Inferior parietal cortex (tissue), 1 donor: ENCODE results near the gene ADD2.

ENCODE experiments used
- DNase-seq: peaks from one replicate; pipeline ENCODE4 v3.0.0-alpha.2; 2016; ENCODE audit errors: extremely low spot score

Gene ADD2

DNA sequence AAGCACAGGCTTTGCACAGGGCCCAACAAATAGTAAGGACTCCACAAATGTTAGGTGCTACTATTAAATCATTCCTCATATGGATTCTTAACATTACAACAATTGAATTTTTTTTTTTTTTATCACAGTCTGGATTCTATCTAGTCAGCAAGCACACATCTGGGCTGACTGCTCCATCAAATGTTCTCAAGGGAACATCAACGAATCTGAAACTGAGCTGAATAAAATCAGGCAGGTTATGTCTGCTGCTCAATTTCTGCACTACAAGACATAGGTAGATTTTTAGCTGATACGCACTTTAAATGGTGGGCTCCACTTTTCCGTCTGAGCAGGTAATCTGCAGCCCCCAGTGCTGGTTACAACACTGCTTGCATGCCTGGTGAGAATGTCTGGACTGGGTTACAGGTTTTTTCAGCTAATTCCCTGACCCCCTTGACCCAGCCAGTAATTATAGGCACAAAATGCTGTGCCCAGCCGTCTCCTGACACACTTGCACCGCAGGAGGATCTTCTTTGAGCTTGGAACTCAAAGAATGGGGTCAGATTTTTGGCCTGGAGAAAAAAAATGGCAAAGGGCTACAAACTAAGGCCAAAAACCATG, 44.6 kb downstream of the ADD2 start:
- DNase-seq: no peak

DNA sequence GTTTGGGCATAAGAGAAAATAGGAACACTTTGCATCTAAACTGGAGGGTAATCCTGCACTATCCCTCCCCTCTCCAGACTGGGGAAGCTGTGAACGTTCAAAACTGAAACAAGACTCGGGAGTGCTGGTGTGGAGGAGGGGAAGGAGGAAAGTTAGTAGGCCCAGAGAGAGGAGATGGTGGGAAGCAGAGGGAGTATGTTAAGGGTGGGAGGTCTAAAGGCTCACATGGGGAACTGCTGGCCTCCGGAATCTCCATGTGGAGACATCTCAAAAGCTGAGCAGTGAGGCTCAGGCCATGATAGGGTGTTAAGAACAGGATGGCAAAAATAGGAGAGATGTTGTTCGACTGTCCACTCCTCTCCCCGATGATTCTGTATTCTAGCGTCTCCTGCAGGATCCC, 47.9 kb downstream of the ADD2 start:
- DNase-seq: no peak

GRCh38 chr2:70719231-70719630, 48.8 kb downstream of the ADD2 start:
- DNase-seq: no peak

- DNase-seq: no peak
Measured at GRCh38 chr2:70718736-70719135, 49.3 kb downstream of the ADD2 start.

- DNase-seq: no peak
Measured at GRCh38 chr2:70718241-70718640, 49.8 kb downstream of the ADD2 start.

DNA sequence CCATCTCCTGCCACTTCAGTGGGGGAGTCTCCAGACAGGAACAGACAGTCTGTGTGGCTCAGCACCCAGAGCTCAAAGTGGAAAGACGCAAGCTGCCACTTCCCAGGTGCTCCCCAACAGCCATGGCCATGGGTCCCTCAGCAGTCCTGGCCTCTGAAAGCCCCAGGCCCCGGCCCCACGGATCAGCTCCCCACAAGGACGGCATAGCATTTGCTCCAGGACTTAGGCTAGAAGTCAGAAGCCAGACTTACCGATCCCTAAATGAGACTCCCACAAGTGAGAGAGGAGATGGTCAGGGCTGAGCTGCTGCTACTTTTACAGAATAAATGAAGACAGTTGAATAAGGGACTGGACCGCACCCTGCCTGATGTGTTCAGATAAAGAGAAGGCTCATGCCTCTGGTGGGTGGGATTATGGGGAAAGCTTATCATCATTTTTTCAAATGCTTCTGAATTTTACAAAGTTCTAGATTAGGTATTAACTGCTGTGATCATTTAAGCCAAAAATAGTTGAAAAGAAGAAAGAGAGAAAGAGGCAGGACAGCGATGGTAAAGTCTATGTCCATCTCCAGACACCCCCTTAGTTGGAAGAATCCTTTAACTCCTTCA, 50.5 kb downstream of the ADD2 start:
- DNase-seq: no peak

- DNase-seq: no peak
Measured at GRCh38 chr2:70716951-70717350, 51.0 kb downstream of the ADD2 start.

GRCh38 chr2:70716131-70716743, 51.8 kb downstream of the ADD2 start:
- no peak for DNase-seq

DNA sequence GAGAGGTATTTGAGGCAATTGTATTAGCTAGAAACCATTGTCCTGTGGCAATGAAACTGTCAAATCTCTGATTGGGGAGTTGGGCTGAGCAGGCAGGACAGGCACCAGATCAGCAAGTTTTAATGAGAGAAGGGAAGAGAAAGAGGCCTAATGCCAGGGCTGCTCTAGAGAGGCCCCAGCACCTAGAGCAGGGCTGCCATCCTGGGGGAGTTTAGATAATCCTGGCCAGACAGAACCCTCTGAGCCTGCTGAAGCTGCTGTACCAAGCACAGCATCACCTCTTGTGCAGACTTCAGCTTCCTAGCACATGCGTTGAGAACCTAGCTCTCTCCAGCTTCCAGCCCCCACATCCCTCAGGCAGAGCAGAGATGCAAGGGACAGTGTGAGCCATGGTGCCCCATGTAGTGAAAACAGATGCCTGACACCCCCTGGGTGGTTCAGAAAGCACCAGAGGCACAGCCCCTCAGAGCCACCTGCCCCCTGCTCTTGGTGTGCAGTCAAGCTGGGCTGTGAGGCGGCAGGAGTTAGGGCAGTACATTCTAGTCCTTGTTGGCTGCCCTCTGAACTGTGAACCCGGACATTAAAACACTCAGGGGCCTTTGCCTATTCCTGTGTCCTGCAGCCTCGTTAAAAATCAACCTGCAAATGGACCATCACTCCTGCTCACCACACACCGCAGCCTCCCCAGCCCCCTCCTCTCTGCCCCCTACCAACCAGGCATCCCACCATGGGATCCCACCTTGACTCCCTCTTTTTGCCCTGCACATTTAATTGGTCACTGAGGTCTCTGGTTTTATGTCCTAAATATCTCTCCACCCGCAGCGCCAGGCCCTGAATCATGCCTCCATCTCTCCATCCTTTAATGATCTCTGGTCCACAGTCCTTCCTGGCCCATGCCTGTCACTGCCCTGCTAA, 52.7 kb downstream of the ADD2 start:
- no peak for DNase-seq

DNA sequence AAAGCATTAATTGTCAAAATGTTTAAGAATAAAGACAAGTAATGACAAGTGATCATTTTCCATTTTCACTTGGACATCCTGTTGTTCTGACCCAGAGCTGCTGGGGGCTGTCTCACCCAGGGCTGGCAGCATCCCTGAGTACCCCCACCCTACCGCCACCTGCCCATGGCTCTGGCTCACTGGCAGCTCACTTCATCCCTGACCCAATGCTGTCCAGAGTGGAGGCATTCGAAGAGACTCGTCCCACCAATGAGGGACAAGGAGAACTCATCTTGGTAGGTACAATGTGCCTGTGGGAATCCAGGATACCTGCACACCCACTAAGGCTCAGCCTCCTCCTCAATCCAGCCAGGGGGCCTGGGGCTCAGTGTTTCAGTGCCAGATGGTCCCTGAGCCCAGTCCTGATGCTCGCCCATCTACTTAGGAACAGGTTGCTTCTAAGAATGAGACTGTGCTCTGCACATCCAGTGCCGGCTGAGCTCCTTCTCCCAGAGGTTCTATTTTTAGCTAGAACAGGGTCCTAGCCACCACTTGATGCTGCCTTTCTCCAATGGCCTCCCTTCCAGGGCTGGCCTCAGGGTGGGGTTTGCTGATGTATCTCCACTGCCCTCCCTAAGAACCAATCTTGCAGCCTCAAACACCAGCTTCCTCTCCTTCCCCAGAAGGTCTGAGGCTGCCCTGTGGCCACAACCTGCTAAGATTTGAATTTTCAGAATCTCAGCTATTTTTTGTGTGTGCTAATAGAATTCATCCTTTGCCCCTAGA, 53.7 kb downstream of the ADD2 start:
- no peak for DNase-seq

- no peak for DNase-seq
Measured at GRCh38 chr2:70712916-70713315, 55.1 kb downstream of the ADD2 start.

DNA sequence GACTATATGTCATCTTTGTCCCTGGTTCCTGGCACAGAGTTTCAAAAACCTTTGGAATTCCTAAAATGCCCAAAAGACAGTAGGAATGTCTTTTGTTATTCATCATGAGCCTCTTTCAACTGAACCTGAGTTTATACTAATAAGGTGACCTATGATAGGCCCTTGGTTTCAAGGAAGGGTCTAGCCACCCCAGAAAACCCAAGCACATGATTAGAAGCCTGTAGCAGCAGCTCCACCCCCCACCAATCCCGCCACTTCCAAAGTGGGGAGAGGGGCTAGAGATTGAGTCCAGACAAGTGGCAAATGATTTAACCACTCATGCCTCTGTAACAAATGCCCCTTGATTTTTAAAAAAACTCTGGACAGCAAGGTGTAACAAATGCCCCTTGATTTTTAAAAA, 56.8 kb downstream of the ADD2 start:
- no peak for DNase-seq

GRCh38 chr2:70710038-70710690, 57.8 kb downstream of the ADD2 start:
- DNase-seq: no peak

GRCh38 chr2:70709275-70710037, 58.5 kb downstream of the ADD2 start:
- DNase-seq: no peak

DNA sequence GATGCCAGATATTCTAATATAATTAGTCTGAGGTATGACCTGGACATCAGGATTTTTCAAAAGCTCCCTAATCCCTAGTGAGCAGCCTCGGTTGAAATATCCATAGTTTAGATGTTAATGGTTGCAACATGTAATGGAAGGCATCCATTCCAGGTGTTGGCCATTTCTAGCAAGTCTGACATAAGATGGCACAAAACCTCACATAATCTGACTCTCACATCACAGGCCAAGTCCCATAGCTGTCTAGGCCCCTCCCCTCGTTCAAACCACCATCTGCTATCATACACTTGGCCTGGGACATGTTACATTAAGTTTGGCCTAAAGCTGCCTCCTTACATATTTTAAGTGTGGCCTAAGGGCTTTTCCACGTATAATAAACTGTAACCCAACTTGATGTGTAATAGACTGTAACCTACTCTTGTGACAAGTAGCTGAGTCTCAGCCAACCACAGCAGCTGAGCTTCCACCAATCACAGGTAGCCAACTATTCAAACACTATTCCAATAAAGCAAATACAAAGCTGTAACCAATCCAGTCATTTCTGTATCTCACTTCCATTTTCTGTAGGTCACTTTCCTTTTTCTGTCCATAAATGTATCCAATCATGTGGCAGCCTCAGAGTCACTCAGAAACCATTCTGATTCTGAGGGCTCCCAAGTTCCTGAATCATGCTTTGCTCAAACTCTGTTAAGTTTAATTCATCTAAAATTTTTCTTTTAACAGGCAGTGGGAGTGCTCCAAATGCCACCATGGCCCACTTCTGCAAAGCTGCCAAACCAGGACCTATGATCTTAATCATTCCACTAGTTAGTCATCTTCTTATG, 59.4 kb downstream of the ADD2 start:
- no peak for DNase-seq

- DNase-seq: no peak
Measured at GRCh38 chr2:70707706-70708105, 60.3 kb downstream of the ADD2 start.

- no peak for DNase-seq
Measured at GRCh38 chr2:70706026-70706795, 61.8 kb downstream of the ADD2 start.

- no peak for DNase-seq
Measured at GRCh38 chr2:70705160-70705850, 62.7 kb downstream of the ADD2 start.
